HT1080 (cell line): Measurements from ENCODE around the gene OBP2A. TPM values are rescaled to one million over a fixed set of nuclear protein-coding genes. Genes with fewer than 3 reads are reported as not detected.
"Not testable (repeated sequence)": the region's sequence is repeated elsewhere in the genome, so short reads cannot be mapped to it uniquely, and the experiment has no call there.

ENCODE experiments used
- DNase-seq: peaks from one replicate; pipeline ENCODE4 v3.0.0-alpha.2; 2015; ENCODE audit warnings: low read depth
- total RNA-seq: library from RNA; depleted of rRNA; stranded (reverse); fragments of >200 nt; shearing (Covaris generic); gene quantifications from 2 replicates; pipeline ENCODE4 v1.2.3, GENCODE V29; 2014

Gene OBP2A
- total RNA-seq, 1 experiment from 2014 or later = 0.24 TPM

GRCh38 chr9:135509458-135509857 lies 36.5 kb upstream of the OBP2A start:
- no peak for DNase-seq

GRCh38 chr9:135512241-135512603 lies 33.7 kb upstream of the OBP2A start:
- no peak for DNase-seq

GRCh38 chr9:135512904-135513303 lies 33.0 kb upstream of the OBP2A start:
- DNase-seq = no peak

GRCh38 chr9:135513351-135513846 lies 32.5 kb upstream of the OBP2A start:
- DNase-seq = no peak

GRCh38 chr9:135513906-135514305 lies 32.0 kb upstream of the OBP2A start:
- DNase-seq = not testable (repeated sequence)

- no peak for DNase-seq
Measured at GRCh38 chr9:135514342-135515082, 31.4 kb upstream of the OBP2A start.

- DNase-seq = no peak
Measured at GRCh38 chr9:135515083-135515951, 30.6 kb upstream of the OBP2A start.

- DNase-seq = peak; percentile 96
Measured at GRCh38 chr9:135516132-135516860, 29.6 kb upstream of the OBP2A start.

GRCh38 chr9:135517407-135517822 lies 28.5 kb upstream of the OBP2A start:
- no peak for DNase-seq

GRCh38 chr9:135519179-135519971 lies 26.6 kb upstream of the OBP2A start:
- DNase-seq = no peak

- no peak for DNase-seq
Measured at GRCh38 chr9:135520916-135521607, 24.9 kb upstream of the OBP2A start, which contains the start of gene LCN1. Gene LCN1, plus strand, starts transcription at chr9:135521440. Its CDS starts 58 bp downstream, at chr9:135521498.

- DNase-seq = no peak
Measured at GRCh38 chr9:135521608-135522095, 24.3 kb upstream of the OBP2A start.

GRCh38 chr9:135522137-135522877 lies 23.6 kb upstream of the OBP2A start:
- no peak for DNase-seq

- no peak for DNase-seq
Measured at GRCh38 chr9:135522931-135523330, 23.0 kb upstream of the OBP2A start.

GRCh38 chr9:135523521-135524129 lies 22.3 kb upstream of the OBP2A start:
- DNase-seq = no peak

GRCh38 chr9:135524130-135524861 lies 21.6 kb upstream of the OBP2A start:
- DNase-seq = peak; percentile 68

- no peak for DNase-seq
Measured at GRCh38 chr9:135525241-135526088, 20.5 kb upstream of the OBP2A start.
